Endometrium (tissue), 2 donors: Measurements from ENCODE around the gene AGRP.
"Not testable (repeated sequence)": the region's sequence is repeated elsewhere in the genome, so short reads cannot be mapped to it uniquely, and the experiment has no call there.

Experiments
- FAIRE-seq: peaks from 2 replicates; lab custom pipeline; 2012; peaks lifted over from hg19 to GRCh38; lab: Jason Lieb, UNC
- donor health status: control.
- donor health status: control.

The AGRP gene

GRCh38 chr16:67504031-67505021 lies 21.0 kb upstream of the AGRP start:
- FAIRE-seq = no peak

- no peak for FAIRE-seq
Observed at GRCh38 chr16:67499106-67499505, 15.8 kb upstream of the AGRP start.

- FAIRE-seq = no peak
Observed at GRCh38 chr16:67490335-67491096, 7.2 kb upstream of the AGRP start.

GRCh38 chr16:67489401-67490083 lies 6.2 kb upstream of the AGRP start:
- FAIRE-seq = no peak

- not testable (repeated sequence) for FAIRE-seq
Observed at GRCh38 chr16:67487561-67487960, 4.2 kb upstream of the AGRP start.

GRCh38 chr16:67486805-67487204 lies 3.5 kb upstream of the AGRP start:
- FAIRE-seq = no peak

GRCh38 chr16:67483731-67484525 lies 581 bp upstream of the AGRP start:
- FAIRE-seq = no peak

- no peak for FAIRE-seq
Observed at GRCh38 chr16:67482233-67482924, 968 bp downstream of the AGRP start.

- no peak for FAIRE-seq
Observed at GRCh38 chr16:67481561-67482232, 1.6 kb downstream of the AGRP start.

GRCh38 chr16:67480833-67481560 lies 2.4 kb downstream of the AGRP start, which contains the start of gene ATP6V0D1:
ATP6V0D1 (minus strand) TSS chr16:67481157; CDS start chr16:67481086, 71 bp downstream.
- peak; percentile 4 for FAIRE-seq

- no peak for FAIRE-seq
Observed at GRCh38 chr16:67477960-67478554, 5.3 kb downstream of the AGRP start.

- FAIRE-seq = no peak
Observed at GRCh38 chr16:67474551-67475455, 8.5 kb downstream of the AGRP start.

GRCh38 chr16:67471758-67472384 lies 11.5 kb downstream of the AGRP start:
- no peak for FAIRE-seq

- no peak for FAIRE-seq
Observed at GRCh38 chr16:67470359-67470758, 13.0 kb downstream of the AGRP start.

- no peak for FAIRE-seq
Observed at GRCh38 chr16:67468731-67469130, 14.6 kb downstream of the AGRP start.

- no peak for FAIRE-seq
Observed at GRCh38 chr16:67466581-67466980, 16.8 kb downstream of the AGRP start.

- FAIRE-seq = no peak
Observed at GRCh38 chr16:67464565-67464964, 18.8 kb downstream of the AGRP start.

- FAIRE-seq = no peak
Observed at GRCh38 chr16:67463691-67464090, 19.7 kb downstream of the AGRP start.
